GM21737 (cell line): ENCODE measurements around the gene EPB41L4A.
"Not testable (repeated sequence)": the region's sequence is repeated elsewhere in the genome, so short reads cannot be mapped to it uniquely, and the experiment has no call there.

Source experiments
- ATAC-seq: cut with Tn5 transposase; IDR thresholded peaks from one replicate; pipeline ENCODE4 v1.9.1; 2021; ENCODE audit warnings: mild to moderate bottlenecking, moderate library complexity; ENCODE audit not compliant: unreplicated experiment

The EPB41L4A gene

DNA sequence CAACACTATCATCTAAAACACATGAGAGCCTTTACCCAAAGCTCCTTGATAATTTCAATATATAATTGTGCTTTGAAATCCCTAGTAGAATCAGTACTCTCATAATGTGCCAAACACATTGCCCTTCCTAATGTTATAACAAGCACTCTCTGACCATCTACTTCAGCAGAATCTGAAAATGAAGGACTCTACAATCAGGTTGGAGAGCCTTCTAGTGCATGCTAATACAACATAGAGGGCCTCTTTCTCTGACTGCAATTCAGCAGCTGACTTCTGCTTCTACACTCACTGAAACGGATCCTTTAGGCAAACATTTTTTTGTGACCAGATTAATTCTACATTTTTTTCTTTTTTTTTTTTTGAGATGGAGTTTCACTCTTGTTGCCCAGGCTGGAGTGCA, 155.6 kb downstream of the EPB41L4A start:
- no peak for ATAC-seq

DNA sequence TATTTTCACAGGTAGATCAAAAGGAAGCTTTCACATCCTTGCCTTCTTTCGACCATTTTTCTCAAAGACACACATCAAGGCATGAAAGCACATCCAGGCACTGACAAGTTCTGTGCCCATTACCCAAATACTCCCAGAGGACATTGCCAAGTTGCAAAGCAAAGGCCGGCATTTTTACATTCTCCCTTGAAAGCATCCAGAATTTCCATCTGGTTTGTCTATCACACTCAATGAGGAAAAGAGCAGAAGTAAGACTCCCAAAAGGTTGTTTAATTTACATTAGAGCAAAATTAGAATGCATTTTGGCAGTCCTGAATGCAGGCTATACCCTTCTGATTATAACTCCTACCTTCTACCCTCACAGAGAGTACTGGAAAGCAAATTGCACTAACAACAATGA, 160.5 kb downstream of the EPB41L4A start:
- ATAC-seq: no peak

DNA sequence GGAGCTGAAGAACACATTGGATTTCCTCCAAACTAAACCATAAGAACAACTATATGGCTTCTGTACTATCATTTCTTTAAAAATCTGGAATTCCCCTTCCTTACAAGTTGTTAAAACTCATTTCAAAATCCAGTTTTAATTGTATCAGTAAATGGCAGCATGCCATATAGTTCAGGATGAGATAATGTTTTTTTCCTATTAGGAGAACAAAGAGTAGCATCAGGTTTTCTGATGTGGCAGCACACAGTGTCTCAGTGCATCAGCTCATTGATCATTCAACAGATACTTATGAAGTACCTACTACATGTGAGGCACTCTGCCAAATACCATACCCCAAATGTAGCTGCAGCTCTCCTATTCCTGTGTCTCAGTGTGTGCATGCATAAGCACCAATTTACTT, 161.1 kb downstream of the EPB41L4A start:
- ATAC-seq: no peak

DNA sequence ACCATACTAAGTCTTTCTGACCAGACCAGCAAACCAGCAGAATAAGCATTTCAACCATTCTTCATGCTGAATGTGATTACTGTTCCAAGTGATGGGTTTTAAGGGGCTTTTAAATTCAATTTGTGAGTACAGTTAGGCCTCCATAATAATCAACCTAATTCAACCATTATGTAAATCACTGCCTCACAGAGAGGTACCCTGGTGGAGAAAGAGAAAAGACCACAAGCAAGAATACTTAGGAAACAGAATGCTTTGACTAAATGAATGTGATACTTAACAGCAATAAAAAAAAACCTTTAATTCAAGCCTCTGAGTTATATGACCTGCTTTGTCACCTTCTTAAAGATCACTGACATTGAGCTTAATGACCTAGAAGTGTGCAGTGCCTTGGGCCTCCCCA, 162.1 kb downstream of the EPB41L4A start:
- ATAC-seq: no peak

DNA sequence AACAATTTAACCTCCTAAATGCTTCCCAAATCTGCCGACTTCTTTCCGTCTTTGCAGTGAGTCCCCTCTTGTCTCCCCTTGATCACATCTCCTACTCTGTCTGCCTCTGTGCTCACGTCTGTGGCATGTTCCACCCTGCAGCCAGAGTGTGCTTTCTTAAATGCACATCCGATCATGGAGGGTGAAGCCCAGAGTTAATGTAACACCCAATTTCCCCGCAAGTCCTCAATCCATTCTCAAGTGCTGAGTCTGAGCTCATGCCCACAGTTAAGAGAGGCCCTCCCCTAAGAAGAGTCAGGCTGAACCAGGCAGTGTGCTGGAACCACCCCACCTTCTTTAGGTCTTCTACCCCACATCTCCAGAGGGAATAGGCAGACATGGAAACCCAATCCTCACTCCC, 164.8 kb downstream of the EPB41L4A start:
- ATAC-seq: no peak

DNA sequence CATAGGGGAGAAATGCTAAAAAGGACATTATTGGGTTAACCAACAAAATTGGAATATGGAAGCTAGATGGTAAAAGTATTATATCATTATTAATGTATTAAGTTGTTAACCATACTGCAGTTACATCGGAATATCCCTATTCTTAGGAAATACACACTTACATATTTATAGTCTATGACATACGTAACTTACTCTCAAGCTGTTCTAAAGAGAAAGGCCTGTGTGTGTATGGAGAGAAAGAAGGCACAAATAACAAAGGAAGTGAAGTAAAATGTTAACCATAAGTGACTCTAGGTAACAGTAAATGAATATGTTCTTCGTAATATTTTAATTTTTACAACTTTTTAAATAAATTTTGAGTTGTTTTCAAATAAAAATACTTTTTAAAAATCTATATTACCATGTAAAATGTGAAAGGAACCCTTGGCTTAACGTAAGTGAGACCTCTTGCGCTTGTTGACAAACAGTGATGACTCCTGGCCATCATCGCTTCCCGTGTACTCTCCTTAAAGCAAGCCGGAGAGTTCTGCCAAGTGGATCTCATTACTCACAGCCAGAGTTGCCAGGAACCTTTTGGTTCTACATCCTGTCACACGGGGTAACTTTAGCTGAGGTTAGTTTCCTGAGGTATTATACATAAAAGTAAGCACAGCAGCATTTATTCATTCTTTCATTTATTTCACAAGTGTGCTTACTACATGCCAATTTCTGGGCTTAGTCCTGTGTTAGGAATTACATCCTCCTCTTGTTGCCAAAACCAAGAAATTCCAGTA, 165.4 kb downstream of the EPB41L4A start:
- no peak for ATAC-seq

DNA sequence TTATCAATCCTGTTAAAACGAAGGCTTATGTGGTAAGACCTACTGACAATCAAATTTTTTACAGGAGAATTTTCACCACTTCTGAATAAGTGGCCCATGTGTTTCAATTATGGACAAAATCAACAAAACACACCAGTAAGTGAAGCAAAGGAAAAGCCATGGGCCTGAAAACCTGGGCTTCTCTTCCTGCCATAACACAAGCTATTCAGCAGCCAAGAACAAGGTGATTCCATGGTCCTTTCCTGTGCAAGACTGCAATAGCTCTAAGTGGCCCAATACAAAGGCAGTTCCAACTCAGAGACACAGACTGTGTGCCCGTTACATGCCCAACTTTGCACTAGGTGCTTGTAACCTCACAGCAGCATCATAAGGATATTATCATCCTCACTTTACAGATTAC, 168.5 kb downstream of the EPB41L4A start:
- ATAC-seq: no peak

DNA sequence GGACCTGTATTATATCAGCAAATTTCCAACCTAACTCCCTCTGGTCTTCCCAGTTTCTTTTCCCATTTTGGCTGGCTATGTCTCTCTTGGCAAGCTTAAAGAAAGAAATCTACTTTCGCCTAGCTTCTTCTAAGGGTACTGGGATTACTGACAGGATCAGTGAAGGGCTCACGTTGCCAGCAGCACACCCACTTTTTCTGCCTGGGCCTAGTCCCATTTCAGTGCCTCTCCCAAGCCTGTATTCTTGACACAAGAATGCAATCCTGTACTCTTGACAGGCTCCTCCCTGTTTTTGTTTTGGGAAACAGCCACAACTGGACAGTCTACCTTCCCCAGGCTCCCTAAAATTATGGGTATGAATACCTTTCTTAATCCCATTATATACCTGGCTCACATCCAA, 170.5 kb downstream of the EPB41L4A start:
- no peak for ATAC-seq

DNA sequence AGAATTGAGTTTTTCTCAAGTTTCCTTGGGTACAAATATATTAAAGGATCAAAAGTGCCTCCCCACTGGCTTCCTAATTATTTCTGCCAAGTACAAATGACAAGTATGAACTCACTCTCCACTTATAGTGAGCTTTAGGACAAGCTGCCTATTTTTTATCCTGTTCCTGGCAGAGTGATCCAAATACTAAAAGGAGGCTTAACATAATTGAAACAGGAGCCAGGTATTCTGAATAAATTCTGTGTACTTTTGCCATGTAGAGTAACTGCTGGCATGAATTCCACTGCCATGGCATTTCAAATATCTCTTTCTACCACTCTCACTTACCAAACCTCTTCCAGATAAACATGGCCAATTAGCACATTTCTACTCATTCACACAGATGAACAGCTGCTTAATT, 171.1 kb downstream of the EPB41L4A start:
- no peak for ATAC-seq

DNA sequence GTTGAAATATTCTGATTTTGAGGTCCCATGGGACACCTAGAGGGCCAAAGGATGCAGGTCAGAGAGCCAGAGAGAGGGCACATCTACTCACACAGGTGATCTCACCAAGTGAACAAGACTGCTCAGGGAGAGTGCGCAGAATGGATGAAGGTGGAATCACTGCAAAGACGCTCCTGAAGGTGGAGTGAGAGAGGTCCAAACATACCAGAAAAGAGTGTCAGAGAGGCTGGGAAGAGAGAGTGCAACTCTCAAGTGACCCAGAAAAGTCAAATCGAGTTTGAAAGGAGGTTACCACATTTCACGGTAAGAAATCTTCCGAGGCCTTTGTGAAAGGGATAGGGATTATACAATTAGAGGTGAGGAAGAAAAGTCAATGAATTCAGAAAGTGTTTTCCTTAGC, 173.4 kb downstream of the EPB41L4A start:
- no peak for ATAC-seq

DNA sequence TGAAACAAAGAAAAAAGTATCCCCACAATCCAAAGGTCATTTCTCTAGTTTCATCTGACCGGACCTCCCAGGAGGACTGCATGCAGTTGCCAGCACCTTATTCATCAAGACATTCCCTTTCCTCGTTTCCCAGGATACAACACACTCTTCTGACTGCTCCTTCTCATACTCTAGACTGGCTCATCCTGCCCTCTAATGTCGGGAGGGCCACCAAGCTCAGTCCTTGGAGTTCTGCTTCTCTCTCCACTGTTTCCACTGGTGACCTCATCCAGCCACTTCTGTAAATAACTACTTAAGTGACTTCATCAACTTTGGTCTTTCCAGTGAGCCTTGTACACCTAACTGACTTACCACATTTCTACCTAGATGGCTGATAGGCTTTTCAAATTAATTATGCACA, 179.1 kb downstream of the EPB41L4A start:
- no peak for ATAC-seq

DNA sequence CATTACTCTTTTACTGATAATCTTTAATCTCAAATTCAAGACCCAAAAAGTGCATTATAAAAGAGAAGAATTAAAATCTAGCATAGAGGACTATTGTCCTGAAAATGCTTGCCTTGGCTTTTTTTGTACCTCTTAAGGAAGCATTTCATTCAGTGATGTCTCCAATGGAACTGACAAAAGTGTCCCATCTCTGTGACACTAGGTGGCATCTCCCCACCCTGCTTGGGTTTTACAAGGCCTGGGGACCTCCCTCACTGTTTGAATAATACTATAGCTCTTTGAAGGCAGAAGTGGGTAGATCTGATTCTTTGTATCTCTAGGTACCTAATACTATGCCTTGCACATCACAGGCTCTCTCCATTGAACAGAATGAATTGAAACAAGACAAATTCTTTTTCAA, 180.6 kb downstream of the EPB41L4A start:
- no peak for ATAC-seq

DNA sequence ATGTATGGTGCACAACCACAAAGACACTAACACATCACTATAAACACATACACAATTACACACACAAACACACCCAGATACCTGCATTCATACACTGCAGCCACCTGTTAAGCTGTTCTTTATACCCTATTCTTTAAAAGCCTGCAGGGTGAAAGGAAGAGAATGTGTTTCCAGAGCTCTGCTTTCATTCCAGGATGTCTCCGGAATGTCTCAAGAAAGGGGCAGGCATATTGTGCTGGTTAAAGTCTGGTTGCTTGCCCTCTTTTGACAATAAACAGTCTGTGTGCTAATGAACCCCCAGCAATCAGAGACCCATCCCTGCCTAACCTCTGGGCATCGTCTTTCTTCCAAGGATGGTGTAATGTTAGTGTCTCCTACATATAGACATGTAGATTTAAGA, 181.6 kb downstream of the EPB41L4A start:
- ATAC-seq: no peak

DNA sequence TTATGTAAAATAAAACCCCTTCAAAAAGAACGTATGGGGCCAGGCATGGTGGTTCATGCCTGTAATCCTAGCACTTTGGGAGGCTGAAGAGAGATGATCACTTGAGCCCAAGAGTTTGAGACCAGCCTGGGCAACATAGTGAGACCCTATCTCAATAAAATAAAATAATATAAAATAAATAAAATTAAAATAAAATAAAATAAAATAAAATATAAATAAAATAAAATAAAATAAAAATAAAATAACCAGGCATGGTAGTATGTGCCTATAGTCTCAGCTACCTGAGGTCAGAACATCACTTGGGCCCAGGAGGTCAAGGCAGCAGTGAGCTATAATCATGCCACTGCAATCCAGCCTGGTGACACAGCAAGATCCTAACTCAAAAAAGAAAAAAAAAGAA, 185.1 kb downstream of the EPB41L4A start:
- no peak for ATAC-seq

DNA sequence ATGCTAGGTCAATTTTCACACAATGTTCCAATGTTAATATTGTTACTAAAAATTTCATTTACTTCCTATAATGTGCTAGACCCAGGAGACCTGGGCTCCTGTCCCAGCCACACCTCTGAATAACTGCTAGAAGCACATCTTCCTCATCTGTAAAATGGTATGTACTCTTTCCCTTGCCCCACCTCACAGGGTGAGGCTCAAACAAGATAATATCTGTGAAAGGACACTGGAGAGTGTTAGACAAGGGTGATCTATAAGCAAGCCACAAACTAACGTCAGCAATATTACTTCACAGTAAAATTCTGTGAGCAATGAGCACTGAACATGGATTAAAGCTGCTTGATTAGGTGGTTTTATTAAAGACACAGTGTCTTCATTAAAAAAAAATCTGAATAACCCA, 186.4 kb downstream of the EPB41L4A start:
- no peak for ATAC-seq

DNA sequence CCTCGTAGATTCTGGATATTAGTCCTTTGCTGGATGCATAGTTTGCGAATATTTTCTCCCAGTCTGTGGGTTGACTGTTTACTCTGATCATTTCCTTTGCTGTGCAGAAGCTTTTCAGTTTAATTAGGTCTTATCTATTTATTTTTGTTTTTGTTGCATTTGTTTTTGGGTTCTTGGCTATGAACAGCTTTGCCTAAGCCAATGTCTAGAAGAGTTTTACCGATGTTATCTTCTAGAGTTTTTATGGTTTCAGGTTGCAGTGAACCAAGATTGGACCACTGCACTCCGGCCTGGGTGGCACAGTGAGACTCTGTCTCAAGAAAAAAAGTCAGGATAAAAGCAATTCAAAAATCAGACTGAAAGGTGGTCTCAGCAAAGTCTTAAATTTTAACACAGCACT, 188.5 kb downstream of the EPB41L4A start:
- no peak for ATAC-seq

DNA sequence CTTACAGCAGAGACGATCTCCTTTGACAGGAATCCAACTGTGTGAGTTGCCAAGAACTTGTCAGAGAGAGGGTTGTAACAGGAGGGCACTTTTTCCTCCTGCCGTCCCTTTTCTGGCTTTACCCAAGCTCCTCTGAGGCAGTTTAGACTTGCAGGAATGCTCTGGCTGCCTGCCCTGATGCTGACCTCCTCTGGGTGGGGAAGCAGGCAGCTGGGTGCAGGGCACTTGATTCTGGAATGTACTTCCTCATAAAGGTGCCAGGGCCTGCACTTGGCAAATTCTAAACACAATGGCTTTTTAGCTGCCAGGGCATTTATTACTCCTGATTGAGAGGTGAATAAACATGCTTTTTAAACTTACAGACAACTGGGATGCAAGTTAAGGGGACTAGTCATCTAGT, 190.4 kb downstream of the EPB41L4A start:
- no peak for ATAC-seq

DNA sequence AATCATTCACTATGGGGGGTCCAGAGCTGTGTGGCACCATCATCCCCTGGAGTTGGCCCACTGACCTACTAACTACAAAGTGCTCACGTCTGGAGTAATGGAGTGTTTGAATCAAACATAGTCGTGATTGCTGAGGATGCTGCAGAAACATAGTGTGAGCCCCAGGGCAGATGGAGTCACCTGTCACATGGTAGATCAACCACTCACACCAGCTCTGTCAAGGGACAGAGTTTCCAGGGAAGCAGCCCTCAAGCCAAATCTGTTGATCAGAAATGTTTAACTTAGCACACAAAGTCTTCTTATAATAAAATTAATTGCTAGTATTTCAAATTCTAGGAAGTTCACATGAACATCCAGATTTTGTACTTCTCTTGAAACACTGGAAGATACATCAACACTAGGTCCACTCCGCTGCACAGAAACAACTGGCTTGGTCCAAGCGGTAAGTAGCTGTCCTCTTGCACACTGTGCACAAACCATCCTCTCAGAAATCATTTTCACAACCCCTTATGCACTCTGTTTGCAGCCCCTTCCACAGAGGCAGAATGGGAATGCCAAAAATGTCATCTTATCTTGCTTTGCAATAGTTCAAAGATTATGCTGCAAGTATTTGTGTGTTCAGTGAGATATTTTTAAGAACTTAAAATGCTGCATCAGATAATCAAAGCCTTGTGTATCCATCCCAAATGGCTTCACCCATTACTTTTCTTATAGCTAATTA, 191.0 kb downstream of the EPB41L4A start:
- no peak for ATAC-seq

DNA sequence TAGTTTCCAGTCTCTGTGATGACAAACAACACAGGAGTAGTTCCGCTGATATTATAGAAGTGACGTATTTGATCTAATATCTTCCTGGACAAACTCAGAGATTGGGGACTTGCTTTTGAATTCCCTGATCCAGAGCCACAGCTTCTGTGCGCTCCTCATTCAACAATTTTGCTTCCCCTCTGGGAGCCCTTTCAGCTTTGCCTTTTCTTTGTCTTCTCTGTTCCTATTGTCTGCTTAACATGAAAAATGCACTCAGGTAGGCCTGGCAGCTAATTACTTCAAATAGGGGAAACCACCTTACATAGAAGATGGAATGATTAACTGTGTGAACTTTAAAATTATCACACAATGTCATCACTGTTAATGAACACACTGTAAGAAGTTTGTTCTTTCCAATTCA, 192.9 kb downstream of the EPB41L4A start:
- no peak for ATAC-seq

DNA sequence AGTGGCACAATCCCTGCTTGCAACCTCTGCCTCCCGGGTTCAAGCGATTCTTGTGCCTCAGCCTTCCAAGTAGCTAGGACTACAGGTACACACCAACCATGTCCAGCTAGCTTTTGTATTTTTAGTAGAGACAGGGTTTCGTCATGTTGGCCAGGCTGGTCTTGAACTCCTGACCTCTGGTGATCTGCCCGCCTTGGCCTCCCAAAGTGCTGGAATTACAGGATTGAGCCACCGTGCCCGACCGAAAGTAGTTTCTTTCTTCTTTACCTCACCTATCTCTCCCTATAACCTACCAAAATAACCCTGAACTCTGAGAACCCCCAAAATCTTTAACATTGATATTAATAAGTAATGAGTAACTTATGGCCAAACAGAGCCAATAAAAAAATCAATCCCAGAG, 196.1 kb downstream of the EPB41L4A start:
- ATAC-seq: not testable (repeated sequence)

DNA sequence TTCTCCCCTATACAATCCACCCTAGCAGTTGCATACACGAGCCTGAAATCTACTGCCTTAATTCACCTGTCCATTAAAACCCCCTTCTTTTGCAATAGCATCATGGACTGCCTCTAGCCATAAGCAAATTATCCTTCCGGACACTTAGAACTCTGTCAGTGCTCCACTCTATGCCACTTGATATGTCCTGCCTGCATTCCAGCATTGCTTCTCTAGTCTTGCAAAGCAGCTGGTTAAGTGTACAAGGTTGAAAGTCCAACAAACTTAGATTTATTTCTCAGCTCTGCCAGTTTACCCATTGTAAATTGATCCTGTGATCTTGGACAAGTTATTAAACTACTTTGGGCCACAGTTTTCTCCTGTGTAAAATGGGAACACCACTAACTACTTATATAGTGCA, 197.9 kb downstream of the EPB41L4A start:
- ATAC-seq: no peak

DNA sequence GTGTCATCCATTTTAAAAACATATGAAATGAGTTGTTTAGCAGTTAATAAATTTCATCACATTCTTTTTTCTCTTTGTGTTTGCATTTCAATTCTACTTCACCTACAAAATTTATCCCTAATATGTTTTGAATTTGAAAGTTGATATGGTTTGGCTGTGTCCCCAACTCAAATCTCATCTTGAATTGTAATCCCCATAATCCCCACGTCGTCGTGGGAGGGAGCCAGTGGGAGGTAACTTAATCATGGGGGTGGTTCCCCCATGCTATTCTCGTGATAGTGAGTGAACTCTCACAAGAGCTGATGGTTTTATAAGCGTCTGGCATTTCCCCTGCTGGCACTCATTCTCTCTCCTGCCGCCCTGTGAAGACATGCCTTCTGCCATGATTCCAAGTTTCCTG, 200.1 kb downstream of the EPB41L4A start:
- ATAC-seq: no peak
